Breast epithelium (tissue), 4 donors: ENCODE results near the gene PTPRA. TPM values are rescaled to one million over a fixed set of nuclear protein-coding genes. Genes with fewer than 3 reads are reported as not detected.

Experiments
- DNase-seq, 2 donors: peaks; one replicate each; pipeline ENCODE4 v3.0.0-alpha.2; 2019; ENCODE audit warnings: low spot score in 2 of 2
- H3K27ac ChIP-seq, 2 donors: fragments of 200-600 bp; sonication (generic) in 1 of 2; one replicate each; pipeline ENCODE4 v1.5.1; 2016 to 2019; ENCODE audit warnings: mild to moderate bottlenecking in 1 of 2
- H3K27me3 ChIP-seq, 2 donors: fragments of 200-600 bp; sonication (generic) in 1 of 2; one replicate each; pipeline versions ENCODE4 v1.5.1 to v1.6.0; 2017 to 2019; ENCODE audit warnings: control low read depth in 1 of 2, mild to moderate bottlenecking in 1 of 2
- H3K36me3 ChIP-seq: fragments of 200-600 bp; one replicate; pipeline ENCODE4 v1.5.1; 2019
- H3K4me1 ChIP-seq, 2 donors: fragments of 200-600 bp; sonication (generic); one replicate each; pipeline ENCODE4 v1.5.1; 2016 to 2019; ENCODE audit warnings: control low read depth in 1 of 2
- H3K4me3 ChIP-seq, 3 donors: fragments of 200-600 bp; sonication (generic); 1 replicate in 2 of 3; 2 replicates in 1 of 3; pipeline ENCODE4 v1.5.1; 2016 to 2019; ENCODE audit warnings: mild to moderate bottlenecking in 3 of 3, moderate library complexity in 2 of 3
- H3K9me3 ChIP-seq, 2 donors: fragments of 200-600 bp; sonication (generic) in 1 of 2; one replicate each; pipeline ENCODE4 v1.5.1; 2016 to 2019; ENCODE audit warnings: control low read depth in 1 of 2
- POLR2A ChIP-seq: fragments of 450-650 bp; IDR thresholded peaks from one replicate; pipeline ENCODE4 v1.6.1; 2016; ENCODE audit warnings: antibody characterized with exemption, mild to moderate bottlenecking, moderate library complexity
- POLR2AphosphoS5 ChIP-seq, 3 donors: sonication (generic); formaldehyde crosslinking; IDR thresholded peaks; one replicate each; pipeline ENCODE4 v1.6.1; 2017; ENCODE audit warnings: antibody characterized with exemption in 3 of 3
- intact Hi-C: fragments of 100-400 bp; cut with DNase I; formaldehyde crosslinking; loops from one replicate; pipeline ENCODE4 v1.15.1; 2023; ENCODE audit warnings: low total_unique reads
- total RNA-seq, 3 donors: library from RNA; depleted of rRNA; stranded (reverse); fragments of >200 nt; gene quantifications; one replicate each; pipeline ENCODE4 v1.1.0, GENCODE V29; 2016
- TF ChIP-seq, protein P1 (sequence below), 3 donors: fragments of 450-650 bp; IDR thresholded peaks; one replicate each; pipeline ENCODE4 v1.5.1; 2016 to 2017; ENCODE audit warnings: antibody characterized with exemption in 3 of 3, mild to moderate bottlenecking in 3 of 3, moderate library complexity in 3 of 3

The PTPRA gene
- total RNA-seq, 3 donors from 2014 or later, result 89.1 to 102 (median 96.0) TPM

DNA sequence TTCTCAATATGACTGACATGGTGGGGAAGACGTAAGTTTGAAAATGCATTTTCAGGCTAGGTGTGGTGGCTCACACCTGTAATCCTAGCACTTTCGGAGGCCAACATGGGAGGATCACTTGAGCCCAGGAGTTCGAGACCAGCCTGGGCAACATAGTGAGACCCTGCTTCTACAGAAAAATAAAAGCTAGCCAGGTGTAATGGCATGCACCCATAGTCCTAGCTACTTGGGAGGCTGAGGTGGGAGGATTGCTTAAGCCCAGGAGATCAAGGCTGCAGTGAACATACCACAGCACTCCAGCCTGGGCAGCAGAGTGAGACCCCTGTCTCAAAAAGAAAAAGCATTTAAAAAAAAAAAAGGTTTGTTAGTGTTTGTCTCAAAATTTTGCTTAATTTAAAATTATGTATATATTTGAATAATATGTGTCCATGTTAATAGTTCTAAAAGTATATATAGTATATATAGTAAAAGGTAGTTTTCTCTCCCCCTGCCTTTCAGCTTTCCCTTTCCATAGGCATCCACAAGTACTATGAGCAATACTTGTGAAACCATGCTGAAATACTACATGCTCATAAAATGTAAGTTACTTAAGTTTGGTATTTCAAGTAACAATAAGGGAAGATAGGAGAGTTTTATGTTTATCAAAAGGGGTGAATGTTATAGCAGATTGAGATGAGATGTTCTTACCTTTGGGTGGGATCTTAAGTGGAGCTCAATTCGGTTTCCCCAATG lies 15.1 kb downstream of the PTPRA start:
- intact Hi-C loops, result no loop called here
- no peak for TF ChIP-seq POLR2AphosphoS5 (IDR thresholded peaks at IDR 0.05)
- H3K36me3 ChIP-seq, result no peaks in the 10 kb centered on the region
- no peak overlapping the region for H3K27ac ChIP-seq
- H3K4me1 ChIP-seq, result no peaks in the 10 kb centered on the region
- H3K9me3 ChIP-seq, result no peaks in the 10 kb centered on the region
- no peak for DNase-seq
- no peaks in the 10 kb centered on the region for H3K27me3 ChIP-seq
- no peak overlapping the region for H3K4me3 ChIP-seq

DNA sequence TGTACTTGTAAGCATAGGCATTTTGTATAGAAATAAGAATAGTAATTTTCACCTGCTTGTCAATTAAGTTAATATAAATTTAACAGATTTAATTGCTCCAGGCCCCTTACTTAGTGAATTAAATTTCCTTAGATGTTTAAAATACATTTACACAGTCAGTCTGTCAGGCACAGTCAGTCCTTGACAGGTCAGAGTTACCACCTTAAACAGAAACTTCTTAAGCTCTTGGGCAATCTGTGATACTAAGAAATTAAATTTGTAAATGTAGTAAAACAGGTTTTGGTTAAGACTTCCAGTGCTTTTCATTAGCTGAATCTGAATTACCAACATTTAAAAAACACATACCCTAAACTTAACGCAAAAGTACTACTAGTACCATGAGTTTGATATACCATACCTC lies 15.9 kb downstream of the PTPRA start:
- Histone ChIP-seq H3K4me3 (no peak overlapping the region), H3K9me3 (no peaks in the 10 kb centered on the region), H3K27me3 (no peaks in the 10 kb centered on the region), H3K27ac (no peak overlapping the region), H3K36me3 (no peaks in the 10 kb centered on the region), H3K4me1 (no peaks in the 10 kb centered on the region)
- intact Hi-C loops, result no loop called here
- TF ChIP-seq, protein P1, sequence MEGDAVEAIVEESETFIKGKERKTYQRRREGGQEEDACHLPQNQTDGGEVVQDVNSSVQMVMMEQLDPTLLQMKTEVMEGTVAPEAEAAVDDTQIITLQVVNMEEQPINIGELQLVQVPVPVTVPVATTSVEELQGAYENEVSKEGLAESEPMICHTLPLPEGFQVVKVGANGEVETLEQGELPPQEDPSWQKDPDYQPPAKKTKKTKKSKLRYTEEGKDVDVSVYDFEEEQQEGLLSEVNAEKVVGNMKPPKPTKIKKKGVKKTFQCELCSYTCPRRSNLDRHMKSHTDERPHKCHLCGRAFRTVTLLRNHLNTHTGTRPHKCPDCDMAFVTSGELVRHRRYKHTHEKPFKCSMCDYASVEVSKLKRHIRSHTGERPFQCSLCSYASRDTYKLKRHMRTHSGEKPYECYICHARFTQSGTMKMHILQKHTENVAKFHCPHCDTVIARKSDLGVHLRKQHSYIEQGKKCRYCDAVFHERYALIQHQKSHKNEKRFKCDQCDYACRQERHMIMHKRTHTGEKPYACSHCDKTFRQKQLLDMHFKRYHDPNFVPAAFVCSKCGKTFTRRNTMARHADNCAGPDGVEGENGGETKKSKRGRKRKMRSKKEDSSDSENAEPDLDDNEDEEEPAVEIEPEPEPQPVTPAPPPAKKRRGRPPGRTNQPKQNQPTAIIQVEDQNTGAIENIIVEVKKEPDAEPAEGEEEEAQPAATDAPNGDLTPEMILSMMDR (IDR thresholded peaks at IDR 0.05), result no peak
- no peak for TF ChIP-seq POLR2AphosphoS5 (IDR thresholded peaks at IDR 0.05)
- TF ChIP-seq POLR2A, result no peak
- DNase-seq, result no peak

DNA sequence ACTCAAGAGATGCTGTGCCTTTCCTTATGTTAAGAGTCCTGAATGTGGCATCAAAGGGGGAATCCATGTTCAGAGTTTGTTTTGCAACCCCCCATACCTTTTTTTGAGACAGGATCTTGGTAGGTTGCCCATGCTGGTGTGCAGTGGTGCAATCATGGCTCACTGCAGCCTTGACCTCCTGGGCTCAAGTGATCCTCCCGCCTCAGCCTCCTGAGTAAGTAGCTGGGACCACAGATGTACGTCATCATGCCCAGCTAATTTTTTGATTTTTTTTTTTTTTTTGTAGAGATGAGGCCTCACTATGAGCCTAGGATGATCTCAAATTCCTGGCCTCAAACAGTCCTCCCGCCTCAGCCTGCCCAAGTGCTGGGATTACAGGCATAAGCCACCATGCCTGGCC lies 16.5 kb downstream of the PTPRA start:
- intact Hi-C loops, result no loop called here
- DNase-seq, result no peak
- Histone ChIP-seq H3K9me3 (no peaks in the 10 kb centered on the region), H3K36me3 (no peaks in the 10 kb centered on the region), H3K27ac (no peak overlapping the region), H3K4me3 (no peak overlapping the region), H3K27me3 (no peaks in the 10 kb centered on the region), H3K4me1 (no peaks in the 10 kb centered on the region)
- TF ChIP-seq POLR2AphosphoS5 (IDR thresholded peaks at IDR 0.05) (no peak), POLR2A (no peak)
- TF ChIP-seq, protein P1 (IDR thresholded peaks at IDR 0.05), result no peak

DNA sequence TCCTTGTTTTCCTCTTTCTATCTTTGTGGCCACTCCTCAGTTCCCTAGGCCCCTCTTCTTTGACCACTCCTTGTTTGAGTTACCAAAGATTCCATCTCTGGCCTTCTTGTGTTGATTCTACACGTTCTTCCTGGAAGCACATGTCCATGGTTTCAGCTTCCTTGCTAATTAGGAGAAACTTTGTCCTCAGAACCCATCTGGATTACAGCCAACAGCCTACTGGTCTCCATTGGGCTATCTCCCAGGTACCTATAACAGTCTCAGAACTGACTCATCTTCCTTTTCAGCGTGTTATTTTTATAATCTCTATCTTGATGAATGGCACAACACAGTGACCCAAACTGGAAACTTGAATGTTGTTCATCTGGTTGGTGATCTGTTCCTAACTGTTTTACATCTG lies 17.5 kb downstream of the PTPRA start:
- intact Hi-C loops, result no loop called here
- TF ChIP-seq, protein P1 (IDR thresholded peaks at IDR 0.05), result no peak
- TF ChIP-seq POLR2A (no peak), POLR2AphosphoS5 (IDR thresholded peaks at IDR 0.05) (no peak)
- H3K27me3 ChIP-seq, result no peaks in the 10 kb centered on the region

DNA sequence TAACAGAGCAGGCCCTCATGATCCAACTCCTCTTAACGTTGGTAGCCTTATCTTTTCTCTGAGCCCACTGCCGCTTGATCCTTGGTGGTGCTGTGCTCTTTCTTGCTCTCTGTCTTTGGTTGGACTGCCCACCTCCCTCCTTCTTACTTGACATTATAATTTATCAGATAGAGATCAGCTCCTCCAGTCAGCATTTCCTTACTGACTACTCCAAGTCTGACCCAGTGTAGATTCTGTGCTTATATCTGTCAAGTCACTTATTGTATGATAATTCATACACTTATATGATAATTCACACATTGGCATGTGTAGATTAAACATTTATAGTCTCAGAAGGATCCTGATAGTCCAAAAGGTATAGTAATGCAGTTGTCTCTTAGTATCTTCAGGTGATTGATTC lies 18.1 kb downstream of the PTPRA start:
- H3K4me1 ChIP-seq, result no peaks in the 10 kb centered on the region
- no peak overlapping the region for H3K4me3 ChIP-seq
- H3K27me3 ChIP-seq, result no peaks in the 10 kb centered on the region
- peaks cover 0 to 3% of the 10 kb centered on the region in 2 donors for H3K9me3 ChIP-seq
- intact Hi-C loops, result no loop called here
- no peaks in the 10 kb centered on the region for H3K36me3 ChIP-seq
- H3K27ac ChIP-seq, result no peak overlapping the region
- no peak for DNase-seq
- TF ChIP-seq POLR2A, result no peak
- TF ChIP-seq POLR2AphosphoS5 (IDR thresholded peaks at IDR 0.05), result no peak
- TF ChIP-seq, protein P1 (IDR thresholded peaks at IDR 0.05), result no peak

More for the DNA sequence above, 17.5 kb downstream of the PTPRA start:
- H3K36me3 ChIP-seq, result no peaks in the 10 kb centered on the region
- H3K9me3 ChIP-seq, result peaks cover 0 to 3% of the 10 kb centered on the region in 2 donors
- DNase-seq, result no peak
- H3K4me1 ChIP-seq, result no peaks in the 10 kb centered on the region
- no peak overlapping the region for H3K4me3 ChIP-seq
- H3K27ac ChIP-seq, result no peak overlapping the region
